SK-N-MC (cell line): ENCODE data around the gene EPM2A.

Experiments
- EZH2 ChIP-seq: fragments of 200-600 bp; sonication (generic); IDR thresholded peaks from one replicate; pipeline ENCODE4 v1.6.1; 2017; ENCODE audit warnings: antibody characterized with exemption
- FOXP2 ChIP-seq: optimal IDR thresholded peaks from 2 replicates; pipeline ENCODE3; 2011; ENCODE audit warnings: mild to moderate bottlenecking, moderate library complexity; ENCODE audit not compliant: insufficient read depth; ENCODE audit errors: extremely low read length, control extremely low read depth
- POLR2AphosphoS5 ChIP-seq: IDR thresholded peaks from 2 replicates; pipeline ENCODE4 v1.6.1; 2012; ENCODE audit warnings: mild to moderate bottlenecking, low read depth, low read length, borderline replicate concordance

- TF ChIP-seq EZH2 = no peak
- no peak for TF ChIP-seq POLR2AphosphoS5
- no peak for TF ChIP-seq FOXP2
These were observed 37.5 kb upstream of the EPM2A start for GRCh38 chr6:145772846-145773245.
